Measurements from ENCODE around the gene DYNC1LI2. TPM values are rescaled to one million over a fixed set of nuclear protein-coding genes. Genes with fewer than 3 reads are reported as not detected.

DYNC1LI2 gene
- polyA plus RNA-seq, 3 donors from 2014 or later = 15.3 to 41.1 (median 16.6) TPM

- peak; percentile 30 to 57 (median 44) for DNase-seq
- peak overlapping the region in 3 of 6 donors; percentile 4 to 69 (median 48) for H3K27ac Mint-ChIP-seq
- peaks cover 25 to 64% (median 33%) of the 10 kb centered on the region in 3 donors for H3K36me3 Mint-ChIP-seq
- H3K9me3 Mint-ChIP-seq = no peaks in the 10 kb centered on the region
- no peak overlapping the region for H3K4me3 Mint-ChIP-seq
- peaks cover 1 to 7% of the 10 kb centered on the region in 2 donors for H3K4me1 Mint-ChIP-seq
- peaks cover 0 to 2% (median 2%) of the 10 kb centered on the region in 3 donors for H3K27me3 Mint-ChIP-seq (ENCODE audit: low read depth in 3 of 3)
Observed at GRCh38 chr16:66728117-66728787, 23.2 kb downstream of the DYNC1LI2 start.

GRCh38 chr16:66720766-66721165, 30.6 kb downstream of the DYNC1LI2 start:
- peaks cover 9 to 46% (median 15%) of the 10 kb centered on the region in 3 donors for H3K36me3 Mint-ChIP-seq
- H3K4me1 Mint-ChIP-seq = no peaks in the 10 kb centered on the region
- no peak overlapping the region for H3K4me3 Mint-ChIP-seq
- H3K27ac Mint-ChIP-seq = peak overlapping the region in 1 of 6 donors; percentile 53
- H3K27me3 Mint-ChIP-seq (ENCODE audit: low read depth in 3 of 3) = peaks cover 0 to 2% (median 0%) of the 10 kb centered on the region in 3 donors
- no peak for DNase-seq
- H3K9me3 Mint-ChIP-seq = no peaks in the 10 kb centered on the region

- Mint-ChIP-seq H3K9me3 (no peaks in the 10 kb centered on the region), H3K36me3 (peaks cover 9 to 33% (median 11%) of the 10 kb centered on the region in 3 donors), H3K4me3 (no peak overlapping the region)
Observed at GRCh38 chr16:66719246-66719645, 32.2 kb downstream of the DYNC1LI2 start.

GRCh38 chr16:66717776-66718175, 33.6 kb downstream of the DYNC1LI2 start:
- no peak overlapping the region for H3K27ac Mint-ChIP-seq
- DNase-seq = no peak
- no peaks in the 10 kb centered on the region for H3K9me3 Mint-ChIP-seq
- H3K36me3 Mint-ChIP-seq = peaks cover 0 to 19% (median 0%) of the 10 kb centered on the region in 3 donors
- H3K4me3 Mint-ChIP-seq = no peak overlapping the region
- no peaks in the 10 kb centered on the region for H3K4me1 Mint-ChIP-seq
- H3K27me3 Mint-ChIP-seq (ENCODE audit: low read depth in 3 of 3) = peaks cover 0 to 2% (median 0%) of the 10 kb centered on the region in 3 donors

More at GRCh38 chr16:66719246-66719645, 32.2 kb downstream of the DYNC1LI2 start:
- DNase-seq = no peak
- Mint-ChIP-seq H3K27me3 (ENCODE audit: low read depth in 3 of 3) (peaks cover 0 to 2% (median 2%) of the 10 kb centered on the region in 3 donors), H3K27ac (no peak overlapping the region), H3K4me1 (no peaks in the 10 kb centered on the region)

GRCh38 chr16:66717112-66717675, 34.2 kb downstream of the DYNC1LI2 start:
- peaks cover 0 to 3% (median 2%) of the 10 kb centered on the region in 3 donors for H3K27me3 Mint-ChIP-seq (ENCODE audit: low read depth in 3 of 3)
- no peak for DNase-seq
- no peak overlapping the region for H3K4me3 Mint-ChIP-seq
- H3K4me1 Mint-ChIP-seq = no peaks in the 10 kb centered on the region
- H3K36me3 Mint-ChIP-seq = peaks cover 0 to 19% (median 0%) of the 10 kb centered on the region in 3 donors
- H3K9me3 Mint-ChIP-seq = no peaks in the 10 kb centered on the region
- no peak overlapping the region for H3K27ac Mint-ChIP-seq

- Mint-ChIP-seq H3K36me3 (peaks cover 0 to 6% (median 0%) of the 10 kb centered on the region in 3 donors), H3K9me3 (no peaks in the 10 kb centered on the region), H3K4me3 (no peak overlapping the region), H3K27ac (no peak overlapping the region), H3K27me3 (ENCODE audit: low read depth in 3 of 3) (peaks cover 0 to 3% (median 2%) of the 10 kb centered on the region in 3 donors), H3K4me1 (no peaks in the 10 kb centered on the region)
- no peak for DNase-seq
Observed at GRCh38 chr16:66714654-66715307, 36.6 kb downstream of the DYNC1LI2 start.

GRCh38 chr16:66714062-66714461, 37.3 kb downstream of the DYNC1LI2 start:
- no peak for DNase-seq
- no peaks in the 10 kb centered on the region for H3K4me1 Mint-ChIP-seq
- H3K9me3 Mint-ChIP-seq = no peaks in the 10 kb centered on the region
- no peak overlapping the region for H3K4me3 Mint-ChIP-seq
- H3K27ac Mint-ChIP-seq = no peak overlapping the region
- H3K36me3 Mint-ChIP-seq = peaks cover 0 to under 1% (median 0%) of the 10 kb centered on the region in 3 donors
- peaks cover 0 to 3% (median 2%) of the 10 kb centered on the region in 3 donors for H3K27me3 Mint-ChIP-seq (ENCODE audit: low read depth in 3 of 3)

- H3K27me3 Mint-ChIP-seq (ENCODE audit: low read depth in 3 of 3) = peaks cover 2 to 3% (median 2%) of the 10 kb centered on the region in 3 donors
- H3K4me1 Mint-ChIP-seq = no peaks in the 10 kb centered on the region
- no peaks in the 10 kb centered on the region for H3K9me3 Mint-ChIP-seq
- H3K27ac Mint-ChIP-seq = no peak overlapping the region
- H3K4me3 Mint-ChIP-seq = no peak overlapping the region
- H3K36me3 Mint-ChIP-seq = no peaks in the 10 kb centered on the region
- DNase-seq = no peak
Observed at GRCh38 chr16:66713076-66713475, 38.3 kb downstream of the DYNC1LI2 start.

- no peak overlapping the region for H3K4me3 Mint-ChIP-seq
Observed at GRCh38 chr16:66712512-66712911, 38.9 kb downstream of the DYNC1LI2 start.

GRCh38 chr16:66711581-66711980, 39.8 kb downstream of the DYNC1LI2 start:
- Mint-ChIP-seq H3K4me3 (no peak overlapping the region), H3K27me3 (ENCODE audit: low read depth in 3 of 3) (peaks cover 2 to 5% (median 2%) of the 10 kb centered on the region in 3 donors), H3K9me3 (no peaks in the 10 kb centered on the region), H3K4me1 (no peaks in the 10 kb centered on the region), H3K27ac (no peak overlapping the region), H3K36me3 (no peaks in the 10 kb centered on the region)
- DNase-seq = no peak

More at GRCh38 chr16:66712512-66712911, 38.9 kb downstream of the DYNC1LI2 start:
- no peaks in the 10 kb centered on the region for H3K4me1 Mint-ChIP-seq
- peaks cover 2 to 5% (median 2%) of the 10 kb centered on the region in 3 donors for H3K27me3 Mint-ChIP-seq (ENCODE audit: low read depth in 3 of 3)
- no peaks in the 10 kb centered on the region for H3K36me3 Mint-ChIP-seq
- no peak for DNase-seq
- H3K27ac Mint-ChIP-seq = no peak overlapping the region
- H3K9me3 Mint-ChIP-seq = no peaks in the 10 kb centered on the region

- H3K27ac Mint-ChIP-seq = no peak overlapping the region
- H3K36me3 Mint-ChIP-seq = no peaks in the 10 kb centered on the region
- no peak overlapping the region for H3K4me3 Mint-ChIP-seq
- no peaks in the 10 kb centered on the region for H3K9me3 Mint-ChIP-seq
- peaks cover 0 to 4% (median 3%) of the 10 kb centered on the region in 3 donors for H3K27me3 Mint-ChIP-seq (ENCODE audit: low read depth in 3 of 3)
- DNase-seq = no peak
- no peaks in the 10 kb centered on the region for H3K4me1 Mint-ChIP-seq
Observed at GRCh38 chr16:66706506-66706880, 44.9 kb downstream of the DYNC1LI2 start.

GRCh38 chr16:66705790-66706505, 45.5 kb downstream of the DYNC1LI2 start:
- Mint-ChIP-seq H3K9me3 (no peaks in the 10 kb centered on the region), H3K27ac (no peak overlapping the region), H3K36me3 (no peaks in the 10 kb centered on the region), H3K27me3 (ENCODE audit: low read depth in 3 of 3) (peaks cover 0 to 4% (median 3%) of the 10 kb centered on the region in 3 donors), H3K4me3 (no peak overlapping the region), H3K4me1 (no peaks in the 10 kb centered on the region)
- DNase-seq = no peak

- Mint-ChIP-seq H3K36me3 (peaks cover 0 to 3% (median 0%) of the 10 kb centered on the region in 3 donors), H3K4me3 (no peak overlapping the region), H3K4me1 (no peaks in the 10 kb centered on the region), H3K27ac (no peak overlapping the region), H3K9me3 (no peaks in the 10 kb centered on the region), H3K27me3 (ENCODE audit: low read depth in 3 of 3) (peaks cover 0 to 4% (median 2%) of the 10 kb centered on the region in 3 donors)
- no peak for DNase-seq
Observed at GRCh38 chr16:66703406-66704215, 47.8 kb downstream of the DYNC1LI2 start.
